IMR-90 (cell line): ENCODE results near the gene PTK7. TPM values are rescaled to one million over a fixed set of nuclear protein-coding genes. Genes with fewer than 3 reads are reported as not detected.

Experiments used
- ATAC-seq: fragments of 200-7000 bp; cut with Tn5 transposase; 2 replicates; pipeline ENCODE4 v1.9.1; 2020; ENCODE audit warnings: low read depth, mild to moderate bottlenecking, moderate library complexity
- BruUV-seq: library from RNA; stranded (reverse); fragments of 400-500 nt; replicated peaks from 2 replicates; lab custom pipeline; 2021; lab: Mats Ljungman, UMichigan
- CTCF ChIA-PET: fragments of 300-600 bp; formaldehyde crosslinking; extraction: SDS; loops from one replicate; lab custom pipeline; 2021; ENCODE audit warnings: antibody characterized with exemption; lab: Yijun Ruan, JAX
- POLR2A ChIA-PET: fragments of 300-600 bp; sonication (Branson Sonifier 250); formaldehyde crosslinking; loops from one replicate; lab custom pipeline; 2022; ENCODE audit warnings: antibody characterized with exemption; ENCODE audit not compliant: unreplicated experiment; lab: Charles Lee
- DNase-seq: peaks from one replicate; pipeline ENCODE4 v3.0.0; 2013
- H2AFZ ChIP-seq: replicated peaks from 2 replicates; pipeline ENCODE3; 2013; ENCODE audit warnings: low read length, mild to moderate bottlenecking; ENCODE audit not compliant: poor library complexity
- H2AK5ac ChIP-seq: 2 replicates; pipeline ENCODE4 v1.6.1; 2013; ENCODE audit warnings: low read depth, low read length, inconsistent platforms
- H2AK9ac ChIP-seq: replicated peaks from 2 replicates; pipeline ENCODE3; 2013; ENCODE audit warnings: mild to moderate bottlenecking, low read depth, low read length, moderate library complexity; ENCODE audit not compliant: poor library complexity
- H2BK120ac ChIP-seq: 2 replicates; pipeline ENCODE4 v1.6.1; 2013; ENCODE audit warnings: low read depth, low read length, inconsistent platforms
- H2BK15ac ChIP-seq: 3 replicates; pipeline ENCODE4 v1.6.1; 2013; ENCODE audit warnings: low read depth, low read length, inconsistent platforms
- H2BK20ac ChIP-seq: 2 replicates; pipeline ENCODE4 v1.6.1; 2013; ENCODE audit warnings: low read depth, mild to moderate bottlenecking, inconsistent platforms, low read length, moderate library complexity
- H2BK5ac ChIP-seq: 2 replicates; pipeline ENCODE4 v1.6.1; 2013; ENCODE audit warnings: mild to moderate bottlenecking, low read depth, low read length, inconsistent platforms; ENCODE audit not compliant: poor library complexity, severe bottlenecking
- H3K14ac ChIP-seq: replicated peaks from 2 replicates; pipeline ENCODE4 v1.6.1; 2013; ENCODE audit warnings: low read depth, low read length, inconsistent platforms
- H3K18ac ChIP-seq: 2 replicates; pipeline ENCODE4 v1.6.1; 2013; ENCODE audit warnings: low read depth, low read length, control low read depth
- H3K23ac ChIP-seq: 2 replicates; pipeline ENCODE4 v1.6.1; 2013; ENCODE audit warnings: low read depth, low read length, inconsistent platforms
- H3K27ac ChIP-seq: 2 replicates; pipeline ENCODE4 v1.5.1; 2013; ENCODE audit warnings: mild to moderate bottlenecking, control low read depth, low read length; ENCODE audit not compliant: insufficient read depth
- H3K27me3 ChIP-seq: 2 replicates; pipeline ENCODE4 v1.6.1; 2013; ENCODE audit warnings: low read length; ENCODE audit not compliant: control insufficient read depth, insufficient read depth
- H3K36me3 ChIP-seq: 2 replicates; pipeline ENCODE4 v1.6.1; 2013; ENCODE audit warnings: low read length, mixed read lengths; ENCODE audit not compliant: control insufficient read depth, insufficient read depth
- H3K4ac ChIP-seq: 2 replicates; pipeline ENCODE4 v1.6.1; 2013; ENCODE audit warnings: low read depth, low read length, inconsistent platforms
- H3K4me1 ChIP-seq: 2 replicates; pipeline ENCODE4 v1.6.1; 2013; ENCODE audit warnings: low read length, mixed read lengths; ENCODE audit not compliant: control insufficient read depth, insufficient read depth
- H3K4me2 ChIP-seq: 2 replicates; pipeline ENCODE4 v1.6.1; 2013; ENCODE audit warnings: low read depth, mild to moderate bottlenecking, control low read depth, low read length, moderate library complexity
- H3K4me3 ChIP-seq: 2 replicates; pipeline ENCODE4 v1.5.1; 2013; ENCODE audit warnings: low read depth, mild to moderate bottlenecking, control low read depth, low read length, moderate library complexity; ENCODE audit not compliant: insufficient read depth
- H3K56ac ChIP-seq: 2 replicates; pipeline ENCODE4 v1.6.1; 2013; ENCODE audit warnings: low read length, inconsistent platforms; ENCODE audit not compliant: insufficient read depth; ENCODE audit errors: extremely low read depth
- H3K79me1 ChIP-seq, 2 experiments: 2 replicates each; pipeline ENCODE4 v1.6.1; 2013; ENCODE audit warnings: low read length in 2 of 2, inconsistent platforms in 1 of 2, low read depth in 1 of 2
- H3K9ac ChIP-seq: 2 replicates; pipeline ENCODE4 v1.6.1; 2013; ENCODE audit warnings: low read depth, low read length, control low read depth
- H3K9me1 ChIP-seq: 2 replicates; pipeline ENCODE4 v1.6.1; 2013; ENCODE audit warnings: low read length, inconsistent platforms; ENCODE audit not compliant: insufficient read depth
- H3K9me3 ChIP-seq: 2 replicates; pipeline ENCODE4 v1.6.1; 2013; ENCODE audit warnings: low read length; ENCODE audit not compliant: control insufficient read depth, insufficient read depth
- H4K20me1 ChIP-seq: 2 replicates; pipeline ENCODE4 v1.6.1; 2013; ENCODE audit warnings: low read length, inconsistent platforms; ENCODE audit not compliant: insufficient read depth
- H4K5ac ChIP-seq: 2 replicates; pipeline ENCODE4 v1.6.1; 2013; ENCODE audit warnings: mild to moderate bottlenecking, low read depth, low read length, control low read depth
- H4K8ac ChIP-seq, 2 experiments: 2 replicates each; pipeline ENCODE4 v1.6.1; 2013; ENCODE audit warnings: low read depth in 2 of 2, low read length in 2 of 2, control low read depth in 1 of 2, inconsistent platforms in 1 of 2
- H4K91ac ChIP-seq: 2 replicates; pipeline ENCODE4 v1.6.1; 2013; ENCODE audit warnings: low read depth, low read length, inconsistent platforms; ENCODE audit not compliant: insufficient read depth
- FOS ChIP-seq: fragments of 150-350 bp; IDR thresholded peaks from 2 replicates; pipeline ENCODE4 v1.6.1; 2016; ENCODE audit warnings: low read depth, low read length
- MAFK ChIP-seq: IDR thresholded peaks from 2 replicates; pipeline ENCODE4 v1.6.1; 2012; ENCODE audit warnings: low read depth, low read length, improper control_type of control experiment
- WGBS, 2 experiments: methylation state at CpG; one replicate each; pipeline versions ENCODE4 v1.1.5 to v1.1.7; 2013; ENCODE audit warnings: missing lambda C conversion rate in 2 of 2; ENCODE audit not compliant: insufficient read length in 1 of 2; ENCODE audit errors: extremely low coverage in 2 of 2; 5-methylcytosine and 5-hydroxymethylcytosine counted together
- dilution Hi-C: fragments of 300-500 bp; cut with HindIII; formaldehyde crosslinking; loops from one replicate; pipeline ENCODE4 v1.14.3; 2018; ENCODE audit warnings: low sequenced_read_pairs; ENCODE audit not compliant: unreplicated experiment
- in situ Hi-C: fragments of 300-500 bp; cut with MboI; formaldehyde crosslinking; loops from 3 replicates; pipeline ENCODE4 v1.14.3; 2019; ENCODE audit warnings: low sequenced_read_pairs, inconsistent platforms, mixed read lengths
- intact Hi-C: fragments of 100-400 bp; cut with micrococcal nuclease; formaldehyde crosslinking; loops from 2 replicates; pipeline ENCODE4 v1.10.0; 2022
- polyA plus RNA-seq, 3 experiments: library from polyadenylated mRNA; depleted of rRNA; stranded (reverse); fragments of >200 nt; gene quantifications; 2 replicates each; pipeline ENCODE4 v1.2.3, GENCODE V29; 2012; ENCODE audit warnings: low replicate concordance in 1 of 3
- total RNA-seq: library from RNA; depleted of rRNA; stranded (reverse); fragments of >200 nt; gene quantifications from 2 replicates; pipeline ENCODE4 v1.2.3, GENCODE V29; 2012

The PTK7 gene
- total and polyA plus RNA-seq, 2 of the 4 experiments (the other 2 are of a cell fraction): 47.1 to 142 TPM

DNA sequence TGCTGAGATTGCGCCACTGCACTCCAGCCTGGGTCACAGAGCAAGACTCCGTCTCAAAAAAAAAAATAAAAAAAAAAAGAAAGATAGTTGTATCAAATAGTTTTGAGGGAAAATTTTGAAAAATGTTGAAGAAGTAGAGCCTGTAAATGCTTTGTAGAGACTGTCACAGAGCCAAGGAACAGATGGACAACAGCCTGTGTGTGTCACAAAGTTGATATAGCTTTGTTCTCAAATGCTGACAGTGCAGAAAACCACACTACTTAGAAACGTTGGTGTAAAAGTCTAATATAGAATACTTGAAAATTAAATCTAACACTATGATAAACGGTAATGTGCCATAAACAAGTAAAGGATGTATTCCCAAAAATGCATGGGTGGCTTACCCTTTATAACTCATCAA is 25.4 kb downstream of the PTK7 start:
- ChIA-PET POLR2A (no interaction called here), CTCF (no interaction called here)
- no peak for DNase-seq
- no peak overlapping the region for H4K91ac ChIP-seq
- H2AK5ac ChIP-seq: no peak overlapping the region
- no peak overlapping the region for H3K9ac ChIP-seq
- peaks cover 10% of the 10 kb centered on the region for H3K4me1 ChIP-seq
- no peak overlapping the region for H2AK9ac ChIP-seq
- H2BK5ac ChIP-seq: no peak overlapping the region
- dilution Hi-C loops (no loop called here), in situ Hi-C loops (no loop called here), intact Hi-C loops (no loop called here)
- no peak overlapping the region for H3K27ac ChIP-seq
- no peak overlapping the region for H2BK15ac ChIP-seq
- H3K56ac ChIP-seq: no peak overlapping the region
- no peak overlapping the region for H2BK120ac ChIP-seq
- peaks cover 14% of the 10 kb centered on the region for H3K9me1 ChIP-seq
- H3K23ac ChIP-seq: no peak overlapping the region
- no peaks in the 10 kb centered on the region for H3K27me3 ChIP-seq
- peaks cover 4% of the 10 kb centered on the region for H3K36me3 ChIP-seq
- TF ChIP-seq MAFK (peak; percentile 98), FOS (no peak)
- no peak overlapping the region for H4K8ac ChIP-seq
- no TSS peak for BruUV-seq
- H3K4me2 ChIP-seq: no peak overlapping the region
- H3K14ac ChIP-seq: no peak overlapping the region
- no peak overlapping the region for H2BK20ac ChIP-seq
- H3K18ac ChIP-seq: no peak overlapping the region
- H3K79me1 ChIP-seq: peaks cover 36 to 75% of the 10 kb centered on the region in 2 experiments
- peaks cover 46% of the 10 kb centered on the region for H4K20me1 ChIP-seq
- no peak overlapping the region for H3K4me3 ChIP-seq
- H4K5ac ChIP-seq: no peak overlapping the region
- no peaks in the 10 kb centered on the region for H3K9me3 ChIP-seq
- no peak overlapping the region for H2AFZ ChIP-seq
- ATAC-seq: no peak
- H3K4ac ChIP-seq: no peak overlapping the region
- no CpG with 5 or more reads among the region's 4 CpGs for WGBS, 2 experiments
